Measurements from ENCODE around the gene SYNRG. TPM values are rescaled to one million over a fixed set of nuclear protein-coding genes. Genes with fewer than 3 reads are reported as not detected.

SYNRG gene
- polyA plus RNA-seq, 1 experiment: 24.9 TPM

DNA sequence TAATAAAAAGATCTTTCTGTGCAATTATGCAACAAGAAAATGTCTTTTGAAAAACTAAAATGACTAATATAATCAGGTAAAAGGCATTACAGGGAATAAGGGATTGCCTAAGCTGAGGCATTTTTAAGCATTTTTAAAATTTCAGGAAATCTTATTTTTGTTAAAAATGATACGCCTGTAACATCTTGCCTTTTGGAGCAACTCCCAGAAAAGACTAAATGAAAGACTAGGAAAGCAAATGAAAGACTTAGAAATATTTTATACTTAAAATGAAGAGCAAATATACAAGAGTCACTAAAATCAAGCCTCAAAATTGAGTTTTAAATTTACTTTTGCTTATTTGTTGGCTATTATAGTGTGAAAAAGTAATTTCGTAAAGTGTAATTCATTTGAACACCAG is 63.7 kb downstream of the SYNRG start:
- CTCF ChIA-PET: interaction anchor here (1.0 to 1.8 kb wide), 2 partner anchors 18 to 24 kb away, joined by 3 to 6 read pairs; no protein-coding TSS in a partner anchor
- POLR2A ChIA-PET: no interaction called here
- TF ChIP-seq, protein P1, sequence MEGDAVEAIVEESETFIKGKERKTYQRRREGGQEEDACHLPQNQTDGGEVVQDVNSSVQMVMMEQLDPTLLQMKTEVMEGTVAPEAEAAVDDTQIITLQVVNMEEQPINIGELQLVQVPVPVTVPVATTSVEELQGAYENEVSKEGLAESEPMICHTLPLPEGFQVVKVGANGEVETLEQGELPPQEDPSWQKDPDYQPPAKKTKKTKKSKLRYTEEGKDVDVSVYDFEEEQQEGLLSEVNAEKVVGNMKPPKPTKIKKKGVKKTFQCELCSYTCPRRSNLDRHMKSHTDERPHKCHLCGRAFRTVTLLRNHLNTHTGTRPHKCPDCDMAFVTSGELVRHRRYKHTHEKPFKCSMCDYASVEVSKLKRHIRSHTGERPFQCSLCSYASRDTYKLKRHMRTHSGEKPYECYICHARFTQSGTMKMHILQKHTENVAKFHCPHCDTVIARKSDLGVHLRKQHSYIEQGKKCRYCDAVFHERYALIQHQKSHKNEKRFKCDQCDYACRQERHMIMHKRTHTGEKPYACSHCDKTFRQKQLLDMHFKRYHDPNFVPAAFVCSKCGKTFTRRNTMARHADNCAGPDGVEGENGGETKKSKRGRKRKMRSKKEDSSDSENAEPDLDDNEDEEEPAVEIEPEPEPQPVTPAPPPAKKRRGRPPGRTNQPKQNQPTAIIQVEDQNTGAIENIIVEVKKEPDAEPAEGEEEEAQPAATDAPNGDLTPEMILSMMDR (IDR thresholded peaks at IDR 0.05; ENCODE audit: low read depth, low read length): no peak

DNA sequence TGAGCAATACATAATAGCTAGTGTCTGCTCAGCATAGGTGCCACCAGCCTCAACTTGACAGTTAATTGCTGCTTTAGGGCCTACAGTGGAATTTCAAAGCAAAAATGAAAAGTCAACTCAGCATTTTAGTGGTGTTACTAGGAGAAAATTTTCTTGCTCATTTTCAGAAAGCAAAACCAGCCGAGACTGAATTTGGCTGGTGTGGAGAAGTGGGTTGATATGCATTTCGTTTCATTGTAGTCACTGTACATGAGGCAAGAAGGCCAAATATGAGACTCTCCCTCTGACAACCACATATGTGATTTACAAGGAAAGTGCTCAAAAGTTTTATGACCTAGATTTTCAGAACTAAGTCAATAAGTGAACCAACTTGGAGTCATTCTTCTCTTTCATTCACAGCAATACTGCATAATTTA is 65.6 kb downstream of the SYNRG start:
- Histone ChIP-seq H3K9me3 (ENCODE audit: control insufficient read depth, insufficient read depth, low read length) (no peaks in the 10 kb centered on the region), H3K4me3 (ENCODE audit: low read depth, low read length) (no peak overlapping the region), H3K27ac (ENCODE audit: low read depth, low read length) (no peak overlapping the region), H3K27me3 (ENCODE audit: control insufficient read depth, insufficient read depth, low read length) (no peaks in the 10 kb centered on the region)
- ChIA-PET POLR2A (no interaction called here), CTCF (no interaction called here)
- DNase-seq (ENCODE audit: low read depth, low spot score): no peak
- TF ChIP-seq, protein P1 (IDR thresholded peaks at IDR 0.05; ENCODE audit: low read depth, low read length): no peak

More for the DNA sequence above, 63.7 kb downstream of the SYNRG start:
- Histone ChIP-seq H3K27me3 (ENCODE audit: control insufficient read depth, insufficient read depth, low read length) (no peaks in the 10 kb centered on the region), H3K27ac (ENCODE audit: low read depth, low read length) (no peak overlapping the region), H3K9me3 (ENCODE audit: control insufficient read depth, insufficient read depth, low read length) (no peaks in the 10 kb centered on the region), H3K4me3 (ENCODE audit: low read depth, low read length) (no peak overlapping the region)
- no peak for DNase-seq (ENCODE audit: low read depth, low spot score)

DNA sequence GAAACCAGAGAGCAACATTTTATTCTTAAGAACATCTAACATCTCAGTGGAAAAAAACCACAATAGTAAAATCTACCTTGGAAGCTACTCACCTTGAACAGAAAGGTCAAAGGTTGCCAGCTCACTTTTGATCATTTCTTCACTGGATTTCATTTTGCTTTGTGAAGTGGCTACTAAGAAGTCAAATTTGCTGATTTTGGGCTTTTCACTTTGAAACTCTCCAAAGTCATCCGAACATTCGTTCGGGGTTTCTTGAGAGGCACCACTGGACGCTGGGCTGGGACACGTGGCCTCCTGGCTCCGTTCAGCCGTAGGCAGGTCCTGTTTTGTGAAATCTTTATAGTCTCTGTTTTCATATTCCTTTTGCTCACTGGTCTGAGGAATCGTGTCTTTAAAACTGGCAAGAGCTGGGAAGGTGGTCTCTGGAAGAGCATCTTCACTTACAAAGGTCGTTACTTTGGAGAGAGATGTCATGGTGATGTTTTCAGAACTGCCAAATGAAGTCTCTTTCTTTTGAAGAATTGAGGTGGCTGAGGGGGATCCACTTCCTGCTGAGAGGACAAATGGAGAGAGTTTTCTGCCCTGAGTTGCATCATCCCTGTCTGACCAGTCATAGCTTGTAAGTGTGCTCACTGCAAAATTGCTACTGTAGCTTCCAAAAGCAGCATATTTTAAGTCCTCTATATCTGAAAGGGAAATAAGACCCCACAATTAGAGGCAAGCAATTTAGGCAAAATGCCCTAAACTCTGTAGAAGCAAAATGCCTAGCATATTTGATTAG is 67.1 kb downstream of the SYNRG start:
- TF ChIP-seq, protein P1 (IDR thresholded peaks at IDR 0.05; ENCODE audit: low read depth, low read length): no peak
- H3K4me3 ChIP-seq (ENCODE audit: low read depth, low read length): no peak overlapping the region
- no peaks in the 10 kb centered on the region for H3K9me3 ChIP-seq (ENCODE audit: control insufficient read depth, insufficient read depth, low read length)
- ChIA-PET POLR2A (no interaction called here), CTCF (interaction anchor here (0.9 to 1.5 kb wide), 2 partner anchors 12 to 169 kb away, joined by 3 to 4 read pairs; no protein-coding TSS in a partner anchor)
- peak overlapping the region; percentile 47 for H3K27ac ChIP-seq (ENCODE audit: low read depth, low read length)
- H3K27me3 ChIP-seq (ENCODE audit: control insufficient read depth, insufficient read depth, low read length): no peaks in the 10 kb centered on the region
- no peak for DNase-seq (ENCODE audit: low read depth, low spot score)

DNA sequence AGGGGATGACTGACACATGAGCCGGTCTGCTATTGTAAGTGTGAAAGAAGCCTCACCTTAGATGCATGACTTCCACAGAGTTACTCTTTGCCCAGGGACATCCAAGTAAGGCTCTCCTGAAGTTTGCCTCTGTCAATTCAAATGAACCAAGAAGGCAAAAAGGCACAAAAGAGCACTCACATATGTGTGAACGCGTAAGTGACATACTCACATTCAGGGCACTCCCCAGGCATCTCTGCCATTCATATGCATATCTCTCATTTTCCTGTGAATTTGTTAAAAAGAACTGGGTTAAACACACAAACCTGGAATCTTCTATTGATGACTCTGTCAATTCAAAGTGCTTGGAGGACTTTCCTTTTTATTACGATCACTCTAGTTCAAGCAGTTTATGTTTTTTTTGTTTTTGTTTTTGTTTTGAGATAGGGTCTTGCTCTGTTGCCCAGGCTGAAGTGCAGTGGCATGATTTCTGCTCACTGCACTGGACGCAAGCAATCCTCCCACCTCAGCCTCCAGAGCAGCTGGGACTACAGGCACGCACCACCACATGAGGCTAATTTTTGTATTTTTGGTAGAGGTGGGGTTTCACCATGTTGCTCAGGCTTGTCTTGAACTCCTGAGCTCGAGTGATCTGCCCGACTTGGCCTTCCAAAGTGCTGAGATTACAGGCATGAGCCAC is 70.1 kb downstream of the SYNRG start:
- no peak for DNase-seq (ENCODE audit: low read depth, low spot score)
- CTCF ChIA-PET: interaction anchor here (1.2 kb wide), 1 partner anchor 11 kb away, joined by 3 read pairs; no protein-coding TSS in a partner anchor
- H3K27me3 ChIP-seq (ENCODE audit: control insufficient read depth, insufficient read depth, low read length): no peaks in the 10 kb centered on the region
- H3K4me3 ChIP-seq (ENCODE audit: low read depth, low read length): no peak overlapping the region
- no peak overlapping the region for H3K27ac ChIP-seq (ENCODE audit: low read depth, low read length)
- POLR2A ChIA-PET: no interaction called here
- no peaks in the 10 kb centered on the region for H3K9me3 ChIP-seq (ENCODE audit: control insufficient read depth, insufficient read depth, low read length)
- TF ChIP-seq, protein P1 (IDR thresholded peaks at IDR 0.05; ENCODE audit: low read depth, low read length): no peak

DNA sequence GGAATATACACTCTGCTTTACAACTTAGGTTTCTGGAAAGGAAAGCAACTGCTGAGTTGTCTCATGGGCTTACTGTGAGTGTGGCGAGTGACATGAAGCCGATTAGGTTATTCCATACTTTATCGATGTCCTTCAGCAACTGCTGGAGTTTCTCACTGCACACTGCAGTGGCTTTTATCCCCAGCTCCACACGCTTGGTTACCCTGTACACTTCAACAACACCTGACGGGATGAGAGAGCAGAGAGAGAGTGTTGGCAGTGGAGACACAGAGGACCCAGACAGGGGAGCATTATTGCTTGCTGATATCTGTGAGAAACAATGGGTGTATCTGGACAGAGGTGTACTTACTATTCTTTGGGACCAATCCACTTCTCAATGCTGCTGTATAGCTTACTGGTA is 73.3 kb downstream of the SYNRG start:
- POLR2A ChIA-PET: no interaction called here

More for the DNA sequence above, 73.3 kb downstream of the SYNRG start:
- Histone ChIP-seq H3K27ac (ENCODE audit: low read depth, low read length) (no peak overlapping the region), H3K4me3 (ENCODE audit: low read depth, low read length) (no peak overlapping the region), H3K27me3 (ENCODE audit: control insufficient read depth, insufficient read depth, low read length) (no peaks in the 10 kb centered on the region), H3K9me3 (ENCODE audit: control insufficient read depth, insufficient read depth, low read length) (no peaks in the 10 kb centered on the region)
- no peak for DNase-seq (ENCODE audit: low read depth, low spot score)
- CTCF ChIA-PET: no interaction called here
- TF ChIP-seq, protein P1 (IDR thresholded peaks at IDR 0.05; ENCODE audit: low read depth, low read length): no peak
